Ureter (tissue), 1 donor: Measurements from ENCODE around the gene BCL2. TPM values are rescaled to one million over a fixed set of nuclear protein-coding genes. Genes with fewer than 3 reads are reported as not detected.
"Not testable (repeated sequence)": the region's sequence is repeated elsewhere in the genome, so short reads cannot be mapped to it uniquely, and the experiment has no call there.

ENCODE experiments used
- DNase-seq: peaks from one replicate; pipeline ENCODE4 v3.0.0-alpha.2; 2020; ENCODE audit warnings: low spot score
- total RNA-seq: library from RNA; stranded (reverse); gene quantifications from one replicate; pipeline ENCODE4 v1.2.4, GENCODE V29; 2023
- donor health status: DM: yes; HTN: yes; CAD: no.

The BCL2 gene
- total RNA-seq, 1 donor from 2014 or later, result 13.3 TPM

- no peak for DNase-seq
Observed at GRCh38 chr18:63198868-63199742, 120.5 kb downstream of the BCL2 start.

GRCh38 chr18:63198098-63198760 lies 121.3 kb downstream of the BCL2 start:
- DNase-seq, result no peak

- DNase-seq, result no peak
Observed at GRCh38 chr18:63197246-63197869, 122.2 kb downstream of the BCL2 start.

GRCh38 chr18:63195326-63196159 lies 124.0 kb downstream of the BCL2 start:
- no peak for DNase-seq

- no peak for DNase-seq
Observed at GRCh38 chr18:63192885-63193349, 126.7 kb downstream of the BCL2 start.

- DNase-seq, result no peak
Observed at GRCh38 chr18:63192126-63192884, 127.3 kb downstream of the BCL2 start.

GRCh38 chr18:63191413-63191812 lies 128.2 kb downstream of the BCL2 start:
- no peak for DNase-seq

- not testable (repeated sequence) for DNase-seq
Observed at GRCh38 chr18:63190838-63191237, 128.7 kb downstream of the BCL2 start.

- DNase-seq, result no peak
Observed at GRCh38 chr18:63189817-63190216, 129.8 kb downstream of the BCL2 start.

GRCh38 chr18:63189041-63189440 lies 130.5 kb downstream of the BCL2 start:
- DNase-seq, result no peak

GRCh38 chr18:63187791-63188460 lies 131.6 kb downstream of the BCL2 start:
- DNase-seq, result no peak

- DNase-seq, result no peak
Observed at GRCh38 chr18:63187223-63187574, 132.4 kb downstream of the BCL2 start.

- no peak for DNase-seq
Observed at GRCh38 chr18:63186520-63187222, 132.9 kb downstream of the BCL2 start.

- DNase-seq, result no peak
Observed at GRCh38 chr18:63185984-63186383, 133.6 kb downstream of the BCL2 start.

GRCh38 chr18:63183952-63184770 lies 135.4 kb downstream of the BCL2 start:
- DNase-seq, result no peak

GRCh38 chr18:63183378-63183777 lies 136.2 kb downstream of the BCL2 start:
- no peak for DNase-seq

GRCh38 chr18:63182861-63183260 lies 136.7 kb downstream of the BCL2 start:
- no peak for DNase-seq

- no peak for DNase-seq
Observed at GRCh38 chr18:63182310-63182772, 137.2 kb downstream of the BCL2 start.
